GM21381 (cell line): ENCODE data around the gene GAA.

Experiments
- ATAC-seq: cut with Tn5 transposase; IDR thresholded peaks from one replicate; pipeline ENCODE4 v1.9.1; 2021; ENCODE audit warnings: mild to moderate bottlenecking, moderate library complexity; ENCODE audit not compliant: unreplicated experiment

Gene GAA

GRCh38 chr17:80102664-80103448 is 1.5 kb downstream of the GAA start:
- no peak for ATAC-seq

GRCh38 chr17:80103449-80104085 is 2.2 kb downstream of the GAA start:
- ATAC-seq, result no peak

GRCh38 chr17:80104321-80104955 is 3.1 kb downstream of the GAA start:
- no peak for ATAC-seq

GRCh38 chr17:80104956-80105375 is 3.6 kb downstream of the GAA start:
- ATAC-seq, result no peak

GRCh38 chr17:80105762-80106161 is 4.4 kb downstream of the GAA start:
- no peak for ATAC-seq

GRCh38 chr17:80106176-80106575 is 4.8 kb downstream of the GAA start:
- ATAC-seq, result no peak

GRCh38 chr17:80106751-80107150 is 5.4 kb downstream of the GAA start:
- ATAC-seq, result no peak

- ATAC-seq, result no peak
Measured at GRCh38 chr17:80107231-80108021, 6.0 kb downstream of the GAA start.

- no peak for ATAC-seq
Measured at GRCh38 chr17:80108036-80108971, 6.9 kb downstream of the GAA start.

- no peak for ATAC-seq
Measured at GRCh38 chr17:80109066-80109660, 7.8 kb downstream of the GAA start.

- ATAC-seq, result no peak
Measured at GRCh38 chr17:80109713-80110446, 8.5 kb downstream of the GAA start.

GRCh38 chr17:80110447-80110812 is 9.0 kb downstream of the GAA start:
- no peak for ATAC-seq

GRCh38 chr17:80110927-80111701 is 9.7 kb downstream of the GAA start:
- ATAC-seq, result no peak

- ATAC-seq, result no peak
Measured at GRCh38 chr17:80111702-80112470, 10.5 kb downstream of the GAA start.

GRCh38 chr17:80112471-80113032 is 11.2 kb downstream of the GAA start:
- ATAC-seq, result no peak

- no peak for ATAC-seq
Measured at GRCh38 chr17:80113033-80113484, 11.7 kb downstream of the GAA start.

GRCh38 chr17:80114758-80115157 is 13.4 kb downstream of the GAA start:
- no peak for ATAC-seq
